Ascending aorta (tissue), 2 donors: ENCODE data around the gene CNTNAP2. TPM values are rescaled to one million over a fixed set of nuclear protein-coding genes. Genes with fewer than 3 reads are reported as not detected.

Experiments used
- DNase-seq, 2 donors: peaks; one replicate each; pipeline ENCODE4 v3.0.0-alpha.2; 2019; ENCODE audit warnings: low spot score in 2 of 2
- H3K27ac ChIP-seq, 2 donors: fragments of 200-600 bp; sonication (generic); one replicate each; pipeline ENCODE4 v1.5.1; 2016 to 2017; ENCODE audit warnings: mild to moderate bottlenecking in 1 of 2
- H3K27me3 ChIP-seq: fragments of 200-600 bp; sonication (generic); one replicate; pipeline ENCODE4 v1.5.1; 2017
- H3K36me3 ChIP-seq, 2 donors: fragments of 200-600 bp; sonication (generic); one replicate each; pipeline ENCODE4 v1.5.1; 2016
- H3K4me1 ChIP-seq, 2 donors: fragments of 200-600 bp; sonication (generic); one replicate each; pipeline ENCODE4 v1.5.1; 2016 to 2017; ENCODE audit warnings: mild to moderate bottlenecking in 1 of 2
- H3K4me3 ChIP-seq, 2 donors: fragments of 200-600 bp; sonication (generic); one replicate each; pipeline ENCODE4 v1.5.1; 2016 to 2017; ENCODE audit warnings: mild to moderate bottlenecking in 1 of 2
- H3K9me3 ChIP-seq, 2 donors: fragments of 200-600 bp; sonication (generic); one replicate each; pipeline ENCODE4 v1.5.1; 2016
- intact Hi-C: fragments of 100-400 bp; cut with DNase I; formaldehyde crosslinking; loops from one replicate; pipeline ENCODE4 v1.15.1; 2023
- total RNA-seq: library from RNA; depleted of rRNA; stranded (reverse); fragments of >200 nt; gene quantifications from one replicate; pipeline ENCODE4 v1.1.0, GENCODE V29; 2016
- TF ChIP-seq, protein P1 (sequence below), 3 experiments: fragments of 200-600 bp in 2 of 3; fragments of 450-650 bp in 1 of 3; sonication (generic) in 2 of 3; IDR thresholded peaks; one replicate each; pipeline ENCODE4 v1.5.1; 2016 to 2019; ENCODE audit warnings: antibody characterized with exemption in 3 of 3, mild to moderate bottlenecking in 1 of 3, moderate library complexity in 1 of 3

The CNTNAP2 gene
- total RNA-seq, 1 donor from 2014 or later: not detected

DNA sequence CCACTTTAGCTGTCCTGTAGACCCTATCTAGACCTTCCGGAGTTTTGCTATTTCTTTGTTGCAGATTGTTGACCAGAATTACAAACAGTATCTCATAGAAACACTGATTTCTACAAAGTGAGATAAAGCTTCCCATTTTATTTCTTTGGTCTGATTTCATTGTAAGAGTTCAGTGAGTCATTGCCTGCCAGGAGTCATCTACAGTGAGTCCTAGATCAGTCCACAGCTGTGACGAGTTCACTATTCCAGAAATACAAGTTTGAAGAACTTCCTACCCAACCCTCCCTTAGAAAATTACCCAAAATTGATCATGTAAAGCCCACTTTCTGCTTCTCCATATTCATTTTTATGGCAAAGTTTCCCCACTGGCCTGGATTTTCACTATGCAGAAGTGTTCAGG, 905.5 kb downstream of the CNTNAP2 start:
- Histone ChIP-seq H3K4me3 (no peak overlapping the region), H3K4me1 (no peaks in the 10 kb centered on the region), H3K27me3 (no peaks in the 10 kb centered on the region), H3K36me3 (no peaks in the 10 kb centered on the region), H3K27ac (no peak overlapping the region), H3K9me3 (no peaks in the 10 kb centered on the region)
- no peak for DNase-seq
- intact Hi-C loops: no loop called here
- TF ChIP-seq, protein P1, sequence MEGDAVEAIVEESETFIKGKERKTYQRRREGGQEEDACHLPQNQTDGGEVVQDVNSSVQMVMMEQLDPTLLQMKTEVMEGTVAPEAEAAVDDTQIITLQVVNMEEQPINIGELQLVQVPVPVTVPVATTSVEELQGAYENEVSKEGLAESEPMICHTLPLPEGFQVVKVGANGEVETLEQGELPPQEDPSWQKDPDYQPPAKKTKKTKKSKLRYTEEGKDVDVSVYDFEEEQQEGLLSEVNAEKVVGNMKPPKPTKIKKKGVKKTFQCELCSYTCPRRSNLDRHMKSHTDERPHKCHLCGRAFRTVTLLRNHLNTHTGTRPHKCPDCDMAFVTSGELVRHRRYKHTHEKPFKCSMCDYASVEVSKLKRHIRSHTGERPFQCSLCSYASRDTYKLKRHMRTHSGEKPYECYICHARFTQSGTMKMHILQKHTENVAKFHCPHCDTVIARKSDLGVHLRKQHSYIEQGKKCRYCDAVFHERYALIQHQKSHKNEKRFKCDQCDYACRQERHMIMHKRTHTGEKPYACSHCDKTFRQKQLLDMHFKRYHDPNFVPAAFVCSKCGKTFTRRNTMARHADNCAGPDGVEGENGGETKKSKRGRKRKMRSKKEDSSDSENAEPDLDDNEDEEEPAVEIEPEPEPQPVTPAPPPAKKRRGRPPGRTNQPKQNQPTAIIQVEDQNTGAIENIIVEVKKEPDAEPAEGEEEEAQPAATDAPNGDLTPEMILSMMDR (IDR thresholded peaks at IDR 0.05): no peak

DNA sequence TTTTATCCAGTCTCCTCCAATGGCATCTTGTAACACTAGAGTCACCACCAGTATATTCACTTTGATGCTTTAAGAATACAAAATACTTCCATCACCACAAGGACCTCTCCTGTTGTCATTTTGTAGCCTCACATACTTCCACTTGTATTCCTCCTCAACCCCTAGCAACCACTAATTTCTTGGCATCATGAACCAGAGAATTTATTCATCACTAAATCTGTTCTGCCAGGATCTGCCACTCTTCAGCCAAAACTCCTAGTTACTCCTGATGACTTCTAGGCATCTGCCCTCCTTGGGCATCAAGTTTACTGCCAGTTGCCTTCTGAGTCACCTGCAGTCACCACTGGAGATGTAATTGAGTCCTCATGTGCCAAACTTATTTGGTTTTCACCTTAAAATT, 906.8 kb downstream of the CNTNAP2 start:
- Histone ChIP-seq H3K4me1 (no peaks in the 10 kb centered on the region), H3K36me3 (no peaks in the 10 kb centered on the region), H3K27me3 (no peaks in the 10 kb centered on the region), H3K9me3 (no peaks in the 10 kb centered on the region), H3K4me3 (no peak overlapping the region), H3K27ac (no peak overlapping the region)
- no peak for DNase-seq
- intact Hi-C loops: no loop called here
- TF ChIP-seq, protein P1 (IDR thresholded peaks at IDR 0.05): no peak

DNA sequence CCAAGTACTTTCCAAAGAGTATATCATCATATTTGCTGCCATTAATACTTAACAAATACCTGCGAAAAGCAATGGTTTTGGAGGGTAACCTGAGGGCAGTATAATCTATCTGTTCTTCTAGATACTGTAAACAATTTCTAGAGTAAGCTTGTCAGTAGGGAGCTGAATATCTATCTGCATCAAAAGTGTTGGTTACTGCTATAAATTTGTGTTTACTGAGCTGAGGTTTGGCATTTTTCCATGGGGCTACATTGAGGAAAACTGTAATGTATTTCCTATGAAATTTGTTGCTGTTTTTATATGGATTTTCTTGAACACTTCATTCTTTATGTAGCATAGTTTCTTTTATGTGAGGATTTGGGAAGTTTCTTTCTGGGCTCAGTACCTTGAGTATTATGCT, 913.4 kb downstream of the CNTNAP2 start:
- H3K27me3 ChIP-seq: no peaks in the 10 kb centered on the region
- no peaks in the 10 kb centered on the region for H3K4me1 ChIP-seq
- no peak for DNase-seq
- H3K9me3 ChIP-seq: no peaks in the 10 kb centered on the region
- intact Hi-C loops: no loop called here
- TF ChIP-seq, protein P1 (IDR thresholded peaks at IDR 0.05): no peak
- H3K27ac ChIP-seq: no peak overlapping the region
- no peak overlapping the region for H3K4me3 ChIP-seq
- H3K36me3 ChIP-seq: no peaks in the 10 kb centered on the region

DNA sequence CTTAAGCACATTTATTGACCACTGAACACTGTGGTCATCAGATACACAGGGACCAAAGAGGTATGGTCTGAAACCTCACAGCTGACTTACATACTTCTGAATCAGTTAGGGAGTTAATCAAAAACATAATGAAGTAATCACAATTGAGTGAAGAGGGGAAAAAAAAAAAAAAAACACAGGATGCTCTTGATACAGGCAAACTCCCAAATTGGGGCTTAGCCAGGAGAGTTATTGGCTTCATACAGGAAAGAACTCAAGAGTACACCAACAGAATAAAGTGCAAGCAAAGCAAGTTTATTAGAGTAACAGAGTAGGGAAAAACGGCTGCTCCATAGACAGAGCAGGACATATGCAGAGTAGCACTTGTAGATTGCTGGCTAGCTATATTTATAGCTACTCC, 917.0 kb downstream of the CNTNAP2 start:
- no peak overlapping the region for H3K27ac ChIP-seq
- no peak for DNase-seq
- no peaks in the 10 kb centered on the region for H3K27me3 ChIP-seq
- intact Hi-C loops: no loop called here
- no peaks in the 10 kb centered on the region for H3K9me3 ChIP-seq
- no peaks in the 10 kb centered on the region for H3K4me1 ChIP-seq
- no peaks in the 10 kb centered on the region for H3K36me3 ChIP-seq
- no peak overlapping the region for H3K4me3 ChIP-seq
- TF ChIP-seq, protein P1 (IDR thresholded peaks at IDR 0.05): no peak

DNA sequence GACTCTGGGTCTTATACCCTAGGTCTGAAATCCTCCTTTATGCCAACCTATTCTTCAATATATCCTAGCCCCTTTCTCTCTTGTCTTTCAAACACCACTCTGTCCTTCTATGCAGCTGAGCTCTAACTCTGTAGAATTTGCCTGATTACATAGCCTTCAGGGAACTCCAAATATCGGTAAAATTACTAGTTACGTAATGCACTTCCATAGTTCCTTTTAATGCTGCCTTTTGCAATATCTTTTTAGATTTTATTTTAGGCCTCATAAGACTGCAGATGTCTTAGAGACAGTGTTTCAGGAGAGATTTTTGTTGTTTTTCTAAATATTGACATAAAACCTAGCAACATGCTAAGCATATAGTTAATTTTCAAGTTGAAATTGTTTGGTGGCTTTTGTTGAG, 924.8 kb downstream of the CNTNAP2 start:
- TF ChIP-seq, protein P1 (IDR thresholded peaks at IDR 0.05): no peak
- DNase-seq: no peak
- Histone ChIP-seq H3K27me3 (no peaks in the 10 kb centered on the region), H3K4me1 (no peaks in the 10 kb centered on the region), H3K9me3 (no peaks in the 10 kb centered on the region), H3K27ac (no peak overlapping the region), H3K36me3 (no peaks in the 10 kb centered on the region), H3K4me3 (no peak overlapping the region)
- intact Hi-C loops: no loop called here

DNA sequence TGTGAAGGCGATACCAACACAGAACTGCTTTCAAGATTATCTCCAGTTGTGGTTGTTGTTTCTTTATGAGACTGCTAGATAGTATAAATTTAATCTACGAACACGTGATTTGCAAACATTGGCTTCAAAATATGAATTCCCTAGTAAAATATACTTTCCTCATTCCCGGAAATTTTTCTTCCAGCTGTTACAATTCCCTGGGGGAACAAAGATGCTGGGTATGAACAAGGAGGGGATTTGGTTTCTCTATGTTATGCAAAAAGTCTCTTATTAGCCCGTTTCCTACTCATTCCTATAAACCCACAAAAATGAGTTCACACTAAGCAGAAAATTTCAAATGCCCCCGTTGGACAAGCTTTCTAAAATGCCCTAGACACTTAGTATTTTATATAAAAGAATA, 928.3 kb downstream of the CNTNAP2 start:
- DNase-seq: no peak
- H3K27me3 ChIP-seq: no peaks in the 10 kb centered on the region
- no peaks in the 10 kb centered on the region for H3K4me1 ChIP-seq
- no peaks in the 10 kb centered on the region for H3K9me3 ChIP-seq
- TF ChIP-seq, protein P1 (IDR thresholded peaks at IDR 0.05): no peak
- no peak overlapping the region for H3K27ac ChIP-seq
- intact Hi-C loops: no loop called here
- H3K4me3 ChIP-seq: no peak overlapping the region
- no peaks in the 10 kb centered on the region for H3K36me3 ChIP-seq
